Upper lobe of right lung (tissue), 1 donor: Measurements from ENCODE around the gene MT1E. TPM values are rescaled to one million over a fixed set of nuclear protein-coding genes. Genes with fewer than 3 reads are reported as not detected.
A peak's percentile ranks its signal among the peaks of the same experiment; 100 is the strongest.

Source experiments
- ATAC-seq: fragments of 200-7000 bp; cut with Tn5 transposase; one replicate; pipeline ENCODE4 v1.9.1; 2020; ENCODE audit warnings: mild to moderate bottlenecking, moderate library complexity
- DNase-seq: peaks from one replicate; pipeline ENCODE4 v3.0.0-alpha.2; 2020
- H3K27ac ChIP-seq: fragments of 200-600 bp; one replicate; pipeline ENCODE4 v1.8.0; 2022
- H3K27me3 ChIP-seq: fragments of 200-600 bp; one replicate; pipeline ENCODE4 v1.8.0; 2022; ENCODE audit warnings: mild to moderate bottlenecking
- H3K36me3 ChIP-seq: fragments of 200-600 bp; one replicate; pipeline ENCODE4 v1.8.0; 2022
- H3K4me1 ChIP-seq: fragments of 200-600 bp; one replicate; pipeline ENCODE4 v1.8.0; 2022
- H3K4me3 ChIP-seq: fragments of 200-600 bp; one replicate; pipeline ENCODE4 v1.8.0; 2022; ENCODE audit warnings: mild to moderate bottlenecking
- H3K9me3 ChIP-seq: fragments of 200-600 bp; one replicate; pipeline ENCODE4 v1.8.0; 2022
- CTCF ChIP-seq: fragments of 200-600 bp; IDR thresholded peaks from one replicate; pipeline ENCODE4 v1.8.0; 2022; ENCODE audit warnings: antibody characterized with exemption
- intact Hi-C: fragments of 100-400 bp; cut with DNase I; formaldehyde crosslinking; loops from one replicate; pipeline ENCODE4 v1.11.0; 2022
- total RNA-seq: library from RNA; stranded (reverse); fragmentation: NEBNext Ultra II Directional; extraction: Animal tissue kit (Norgen Biotek cat#: 25700); gene quantifications from one replicate; pipeline ENCODE4 v1.2.1, GENCODE V29; 2021
- donor health status: DM: no; HTN: yes; CAD: no; lungs with severe emphysema.

MT1E gene
- total RNA-seq, 1 donor from 2014 or later = 154 TPM

- H3K27me3 ChIP-seq = peaks cover 14% of the 10 kb centered on the region
- H3K4me1 ChIP-seq = peaks cover 9% of the 10 kb centered on the region
- no peak overlapping the region for H3K27ac ChIP-seq
- H3K36me3 ChIP-seq = no peaks in the 10 kb centered on the region
- no peaks in the 10 kb centered on the region for H3K9me3 ChIP-seq
- no peak for DNase-seq
- intact Hi-C loops = no loop called here
- ATAC-seq = no peak
- no peak for TF ChIP-seq CTCF
- H3K4me3 ChIP-seq = no peak overlapping the region
These were observed 31.8 kb upstream of the MT1E start for GRCh38 chr16:56593573-56594291.

DNA sequence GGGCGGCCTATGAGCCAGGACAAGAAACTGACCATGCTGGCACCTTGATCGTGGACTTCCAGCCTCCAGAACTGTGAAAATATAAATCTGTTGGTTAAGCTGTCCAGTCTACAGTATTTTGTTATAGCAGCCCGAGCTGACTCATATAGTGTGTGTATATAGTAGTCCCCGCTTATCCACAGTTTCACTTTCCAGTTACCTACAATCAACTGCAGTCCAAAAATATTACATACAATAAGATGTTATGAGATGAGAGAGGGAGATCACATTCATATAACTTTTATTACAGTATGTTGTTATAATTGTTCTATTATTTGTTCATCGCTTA lies 31.3 kb upstream of the MT1E start:
- H3K36me3 ChIP-seq = no peaks in the 10 kb centered on the region
- H3K4me3 ChIP-seq = no peak overlapping the region
- DNase-seq (no peak), ATAC-seq (no peak)
- peaks cover 9% of the 10 kb centered on the region for H3K27me3 ChIP-seq
- no peak for TF ChIP-seq CTCF
- no peak overlapping the region for H3K27ac ChIP-seq
- intact Hi-C loops = no loop called here
- H3K9me3 ChIP-seq = no peaks in the 10 kb centered on the region
- H3K4me1 ChIP-seq = peaks cover 6% of the 10 kb centered on the region

DNA sequence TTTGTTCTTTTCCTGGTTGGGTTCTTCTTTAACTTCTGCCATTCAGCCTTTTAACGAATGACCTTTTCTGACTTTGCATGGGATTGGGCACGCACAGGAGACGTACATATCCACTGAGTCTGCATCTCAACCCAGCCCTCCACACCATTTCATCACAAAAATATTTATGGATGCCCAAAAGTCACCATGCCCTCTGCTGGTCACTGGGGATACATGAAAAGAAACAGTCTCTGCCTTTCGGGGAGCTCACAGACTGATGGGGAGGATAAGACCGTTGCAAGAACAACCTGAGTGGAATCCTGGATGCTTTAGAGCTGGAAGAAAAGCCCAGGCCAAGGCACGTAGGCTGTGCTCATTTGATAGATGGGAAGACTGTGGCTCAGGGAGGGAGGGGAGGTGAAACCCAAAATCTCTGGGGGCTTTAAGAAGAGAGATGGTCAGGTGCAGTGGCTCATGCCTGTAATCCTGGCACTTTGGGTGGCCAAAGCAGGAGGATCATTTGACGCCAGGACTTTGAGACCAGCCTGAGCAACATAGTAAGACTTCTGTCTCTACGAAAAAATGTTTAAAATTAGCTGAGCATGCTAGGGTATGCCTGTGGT lies 25.1 kb upstream of the MT1E start:
- DNase-seq = no peak
- Histone ChIP-seq H3K27ac (no peak overlapping the region), H3K4me3 (no peak overlapping the region), H3K36me3 (no peaks in the 10 kb centered on the region), H3K27me3 (no peaks in the 10 kb centered on the region), H3K4me1 (no peaks in the 10 kb centered on the region), H3K9me3 (no peaks in the 10 kb centered on the region)
- intact Hi-C loops = no loop called here
- peak; percentile 75 for ATAC-seq
- TF ChIP-seq CTCF = peak; percentile 70

DNA sequence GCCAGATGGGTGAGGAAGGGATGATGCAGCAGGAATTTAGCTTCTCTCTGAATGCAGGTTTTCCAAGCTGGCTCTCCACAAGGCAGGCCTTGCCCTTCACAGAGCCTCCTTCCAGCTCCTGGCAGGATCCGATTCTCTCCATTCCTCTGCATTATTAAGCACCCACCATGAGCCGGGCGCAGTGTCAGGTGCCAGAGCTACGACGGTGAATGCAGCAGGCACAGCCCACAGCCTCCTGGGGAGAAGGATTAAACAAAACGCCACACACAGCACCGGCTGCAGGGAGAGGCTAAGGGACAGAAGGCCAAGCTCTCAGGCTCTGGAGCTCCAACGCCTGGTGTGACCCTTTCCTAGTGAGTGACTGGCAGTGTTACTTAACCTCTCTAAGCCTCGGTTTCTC lies 24.3 kb upstream of the MT1E start:
- Histone ChIP-seq H3K4me3 (no peak overlapping the region), H3K27ac (no peak overlapping the region), H3K36me3 (no peaks in the 10 kb centered on the region), H3K27me3 (no peaks in the 10 kb centered on the region), H3K4me1 (peaks cover 5% of the 10 kb centered on the region), H3K9me3 (no peaks in the 10 kb centered on the region)
- intact Hi-C loops = no loop called here
- ATAC-seq (no peak), DNase-seq (no peak)
- no peak for TF ChIP-seq CTCF

- H3K36me3 ChIP-seq = no peaks in the 10 kb centered on the region
- no peak overlapping the region for H3K4me3 ChIP-seq
- H3K27me3 ChIP-seq = no peaks in the 10 kb centered on the region
- intact Hi-C loops = no loop called here
- no peak for DNase-seq
- H3K9me3 ChIP-seq = no peaks in the 10 kb centered on the region
- peaks cover 20% of the 10 kb centered on the region for H3K4me1 ChIP-seq
- H3K27ac ChIP-seq = no peak overlapping the region
- TF ChIP-seq CTCF = peak; percentile 49
- ATAC-seq = peak; percentile 7
These were observed 22.0 kb upstream of the MT1E start for GRCh38 chr16:56603589-56603988.
